ENCODE data around the gene FAM3C. TPM values are rescaled to one million over a fixed set of nuclear protein-coding genes. Genes with fewer than 3 reads are reported as not detected.

FAM3C gene
- total and polyA plus RNA-seq, 4 donors: 36.7 to 68.4 (median 57.2) TPM

GRCh38 chr7:121391686-121392085 is 4.4 kb downstream of the FAM3C start:
- DNase-seq (no peak), ATAC-seq (ENCODE audit: low FRiP score) (no peak)
- H3K36me3 ChIP-seq (ENCODE audit: control insufficient read depth in 1 of 2, insufficient read depth in 2 of 2, low read length in 1 of 2): no peaks in the 10 kb centered on the region
- 60 to 78% methylated on average over 3 of the region's 3 CpGs for WGBS, 2 donors
- no peak overlapping the region for H3K27ac ChIP-seq (ENCODE audit: low read depth in 1 of 2, low read length in 2 of 2)
- no peaks in the 10 kb centered on the region for H3K9me3 ChIP-seq (ENCODE audit: control insufficient read depth, low read length)
- intact Hi-C loops (cut with DNase I): loop anchor here in 1 of 2 donors (10.0 kb wide), 1 partner anchor 113 kb away; no protein-coding TSS in a partner anchor
- H3K27me3 ChIP-seq (ENCODE audit: control insufficient read depth in 1 of 2, insufficient read depth in 2 of 2, low read length in 1 of 2): no peaks in the 10 kb centered on the region
- H3K4me3 ChIP-seq (ENCODE audit: low read length in 2 of 2): no peak overlapping the region
- no peaks in the 10 kb centered on the region for H3K4me1 ChIP-seq (ENCODE audit: control insufficient read depth in 1 of 2, insufficient read depth in 2 of 2, low read length in 2 of 2)

GRCh38 chr7:121390617-121391016 is 5.5 kb downstream of the FAM3C start:
- intact Hi-C loops (cut with DNase I): loop anchor here in 1 of 2 donors (10.0 kb wide), 1 partner anchor 114 kb away; no protein-coding TSS in a partner anchor
- H3K4me1 ChIP-seq (ENCODE audit: control insufficient read depth in 1 of 2, insufficient read depth in 2 of 2, low read length in 2 of 2): no peaks in the 10 kb centered on the region
- 44 to 45% methylated on average over 2 of the region's 2 CpGs for WGBS, 2 donors
- no peaks in the 10 kb centered on the region for H3K36me3 ChIP-seq (ENCODE audit: control insufficient read depth in 1 of 2, insufficient read depth in 2 of 2, low read length in 1 of 2)
- no peak overlapping the region for H3K4me3 ChIP-seq (ENCODE audit: low read length in 2 of 2)
- no peaks in the 10 kb centered on the region for H3K9me3 ChIP-seq (ENCODE audit: control insufficient read depth, low read length)
- ATAC-seq (ENCODE audit: low FRiP score) (no peak), DNase-seq (no peak)
- no peaks in the 10 kb centered on the region for H3K27me3 ChIP-seq (ENCODE audit: control insufficient read depth in 1 of 2, insufficient read depth in 2 of 2, low read length in 1 of 2)
- no peak overlapping the region for H3K27ac ChIP-seq (ENCODE audit: low read depth in 1 of 2, low read length in 2 of 2)

- intact Hi-C loops (cut with DNase I): loop anchor here in 1 of 2 donors (10.0 kb wide), 1 partner anchor 115 kb away; no protein-coding TSS in a partner anchor
- no peaks in the 10 kb centered on the region for H3K9me3 ChIP-seq (ENCODE audit: control insufficient read depth, low read length)
- H3K27me3 ChIP-seq (ENCODE audit: control insufficient read depth in 1 of 2, insufficient read depth in 2 of 2, low read length in 1 of 2): no peaks in the 10 kb centered on the region
- H3K4me1 ChIP-seq (ENCODE audit: control insufficient read depth in 1 of 2, insufficient read depth in 2 of 2, low read length in 2 of 2): no peaks in the 10 kb centered on the region
- no peaks in the 10 kb centered on the region for H3K36me3 ChIP-seq (ENCODE audit: control insufficient read depth in 1 of 2, insufficient read depth in 2 of 2, low read length in 1 of 2)
- DNase-seq (no peak), ATAC-seq (ENCODE audit: low FRiP score) (no peak)
- H3K4me3 ChIP-seq (ENCODE audit: low read length in 2 of 2): no peak overlapping the region
- H3K27ac ChIP-seq (ENCODE audit: low read depth in 1 of 2, low read length in 2 of 2): no peak overlapping the region
Measured at GRCh38 chr7:121390109-121390508, 6.0 kb downstream of the FAM3C start.

GRCh38 chr7:121388950-121389349 is 7.2 kb downstream of the FAM3C start:
- Histone ChIP-seq H3K9me3 (ENCODE audit: control insufficient read depth, low read length) (no peaks in the 10 kb centered on the region), H3K27ac (ENCODE audit: low read depth in 1 of 2, low read length in 2 of 2) (no peak overlapping the region), H3K36me3 (ENCODE audit: control insufficient read depth in 1 of 2, insufficient read depth in 2 of 2, low read length in 1 of 2) (no peaks in the 10 kb centered on the region), H3K4me1 (ENCODE audit: control insufficient read depth in 1 of 2, insufficient read depth in 2 of 2, low read length in 2 of 2) (peaks cover 0 to 1% of the 10 kb centered on the region in 2 donors), H3K4me3 (ENCODE audit: low read length in 2 of 2) (no peak overlapping the region), H3K27me3 (ENCODE audit: control insufficient read depth in 1 of 2, insufficient read depth in 2 of 2, low read length in 1 of 2) (no peaks in the 10 kb centered on the region)
- WGBS, 2 donors: 93 to 97% methylated on average over 1 of the region's 1 CpG
- intact Hi-C loops (cut with DNase I): no loop called here
- ATAC-seq (ENCODE audit: low FRiP score): no peak
- no peak for DNase-seq

GRCh38 chr7:121385800-121386179 is 10.3 kb downstream of the FAM3C start:
- no peaks in the 10 kb centered on the region for H3K36me3 ChIP-seq (ENCODE audit: control insufficient read depth in 1 of 2, insufficient read depth in 2 of 2, low read length in 1 of 2)
- H3K27me3 ChIP-seq (ENCODE audit: control insufficient read depth in 1 of 2, insufficient read depth in 2 of 2, low read length in 1 of 2): no peaks in the 10 kb centered on the region
- WGBS, 2 donors: 78 to 83% methylated on average over 1 of the region's 1 CpG
- no peak overlapping the region for H3K4me3 ChIP-seq (ENCODE audit: low read length in 2 of 2)
- peaks cover 0 to 1% of the 10 kb centered on the region in 2 donors for H3K4me1 ChIP-seq (ENCODE audit: control insufficient read depth in 1 of 2, insufficient read depth in 2 of 2, low read length in 2 of 2)
- H3K9me3 ChIP-seq (ENCODE audit: control insufficient read depth, low read length): no peaks in the 10 kb centered on the region
- DNase-seq (no peak), ATAC-seq (ENCODE audit: low FRiP score) (peak; percentile 36)
- intact Hi-C loops (cut with DNase I): no loop called here
- H3K27ac ChIP-seq (ENCODE audit: low read depth in 1 of 2, low read length in 2 of 2): no peak overlapping the region

- WGBS, 2 donors: 92 to 99% methylated on average over 4 of the region's 4 CpGs
- Histone ChIP-seq H3K9me3 (ENCODE audit: control insufficient read depth, low read length) (no peaks in the 10 kb centered on the region), H3K4me1 (ENCODE audit: control insufficient read depth in 1 of 2, insufficient read depth in 2 of 2, low read length in 2 of 2) (peaks cover 0 to 1% of the 10 kb centered on the region in 2 donors), H3K4me3 (ENCODE audit: low read length in 2 of 2) (no peak overlapping the region), H3K27ac (ENCODE audit: low read depth in 1 of 2, low read length in 2 of 2) (no peak overlapping the region), H3K36me3 (ENCODE audit: control insufficient read depth in 1 of 2, insufficient read depth in 2 of 2, low read length in 1 of 2) (no peaks in the 10 kb centered on the region), H3K27me3 (ENCODE audit: control insufficient read depth in 1 of 2, insufficient read depth in 2 of 2, low read length in 1 of 2) (no peaks in the 10 kb centered on the region)
- no peak for ATAC-seq (ENCODE audit: low FRiP score)
- DNase-seq: no peak
- intact Hi-C loops (cut with DNase I): no loop called here
Measured at GRCh38 chr7:121385056-121385799, 10.9 kb downstream of the FAM3C start.

- H3K27ac ChIP-seq (ENCODE audit: low read depth in 1 of 2, low read length in 2 of 2): no peak overlapping the region
- 26 to 32% methylated on average over 2 of the region's 2 CpGs for WGBS, 2 donors
- H3K4me1 ChIP-seq (ENCODE audit: control insufficient read depth in 1 of 2, insufficient read depth in 2 of 2, low read length in 2 of 2): peaks cover 0 to 1% of the 10 kb centered on the region in 2 donors
- intact Hi-C loops (cut with DNase I): no loop called here
- no peak for DNase-seq
- H3K9me3 ChIP-seq (ENCODE audit: control insufficient read depth, low read length): no peaks in the 10 kb centered on the region
- H3K36me3 ChIP-seq (ENCODE audit: control insufficient read depth in 1 of 2, insufficient read depth in 2 of 2, low read length in 1 of 2): no peaks in the 10 kb centered on the region
- no peak for ATAC-seq (ENCODE audit: low FRiP score)
- no peak overlapping the region for H3K4me3 ChIP-seq (ENCODE audit: low read length in 2 of 2)
- no peaks in the 10 kb centered on the region for H3K27me3 ChIP-seq (ENCODE audit: control insufficient read depth in 1 of 2, insufficient read depth in 2 of 2, low read length in 1 of 2)
Measured at GRCh38 chr7:121384265-121384664, 11.8 kb downstream of the FAM3C start.

- ATAC-seq (ENCODE audit: low FRiP score) (no peak), DNase-seq (no peak)
- intact Hi-C loops (cut with DNase I): no loop called here
- H3K9me3 ChIP-seq (ENCODE audit: control insufficient read depth, low read length): no peaks in the 10 kb centered on the region
- H3K4me3 ChIP-seq (ENCODE audit: low read length in 2 of 2): no peak overlapping the region
- WGBS, 2 donors: 86 to 87% methylated on average over 2 of the region's 2 CpGs
- peaks cover 0 to 1% of the 10 kb centered on the region in 2 donors for H3K4me1 ChIP-seq (ENCODE audit: control insufficient read depth in 1 of 2, insufficient read depth in 2 of 2, low read length in 2 of 2)
- no peaks in the 10 kb centered on the region for H3K27me3 ChIP-seq (ENCODE audit: control insufficient read depth in 1 of 2, insufficient read depth in 2 of 2, low read length in 1 of 2)
- H3K27ac ChIP-seq (ENCODE audit: low read depth in 1 of 2, low read length in 2 of 2): no peak overlapping the region
- H3K36me3 ChIP-seq (ENCODE audit: control insufficient read depth in 1 of 2, insufficient read depth in 2 of 2, low read length in 1 of 2): no peaks in the 10 kb centered on the region
Measured at GRCh38 chr7:121383235-121383910, 12.7 kb downstream of the FAM3C start.

GRCh38 chr7:121382473-121382872 is 13.6 kb downstream of the FAM3C start:
- intact Hi-C loops (cut with DNase I): no loop called here
- Histone ChIP-seq H3K9me3 (ENCODE audit: control insufficient read depth, low read length) (no peaks in the 10 kb centered on the region), H3K36me3 (ENCODE audit: control insufficient read depth in 1 of 2, insufficient read depth in 2 of 2, low read length in 1 of 2) (peaks cover 0 to 1% of the 10 kb centered on the region in 2 donors), H3K4me1 (ENCODE audit: control insufficient read depth in 1 of 2, insufficient read depth in 2 of 2, low read length in 2 of 2) (peaks cover 0 to 1% of the 10 kb centered on the region in 2 donors), H3K4me3 (ENCODE audit: low read length in 2 of 2) (no peak overlapping the region), H3K27me3 (ENCODE audit: control insufficient read depth in 1 of 2, insufficient read depth in 2 of 2, low read length in 1 of 2) (no peaks in the 10 kb centered on the region), H3K27ac (ENCODE audit: low read depth in 1 of 2, low read length in 2 of 2) (no peak overlapping the region)
- DNase-seq (no peak), ATAC-seq (ENCODE audit: low FRiP score) (no peak)

Measured in aorta (tissue), 5 donors.